PC-3 (cell line): ENCODE measurements around the gene FOXP1. TPM values are rescaled to one million over a fixed set of nuclear protein-coding genes. Genes with fewer than 3 reads are reported as not detected.

Experiments
- ATAC-seq: fragments of 200-7000 bp; cut with Tn5 transposase; 2 replicates; pipeline ENCODE4 v1.9.1; 2020; ENCODE audit warnings: mild to moderate bottlenecking, moderate library complexity
- BruUV-seq: library from RNA; stranded (reverse); fragments of 400-500 nt; replicated peaks from 2 replicates; lab custom pipeline; 2021; lab: Mats Ljungman, UMichigan
- CTCF ChIA-PET: fragments of 300-600 bp; sonication (Branson Sonifier 250); formaldehyde crosslinking; loops from one replicate; lab custom pipeline; 2022; ENCODE audit warnings: antibody characterized with exemption; lab: Charles Lee
- POLR2A ChIA-PET: fragments of 300-600 bp; sonication (Branson Sonifier 250); formaldehyde crosslinking; loops from one replicate; lab custom pipeline; 2022; ENCODE audit warnings: antibody characterized with exemption; ENCODE audit not compliant: unreplicated experiment; lab: Charles Lee
- DNase-seq: peaks from one replicate; pipeline ENCODE4 v3.0.0-alpha.2; 2015
- H2AFZ ChIP-seq: fragments of 300-600 bp; sonication (generic); 2 replicates; pipeline ENCODE4 v1.6.0; 2016; ENCODE audit warnings: antibody characterized with exemption, low read length
- H3F3A ChIP-seq: fragments of 300-600 bp; sonication (generic); one replicate; pipeline ENCODE4 v1.6.0; 2017; ENCODE audit warnings: antibody characterized with exemption, low read length, control low read depth, mild to moderate bottlenecking; ENCODE audit not compliant: unreplicated experiment
- H3K27ac ChIP-seq: fragments of 300-600 bp; sonication (generic); 2 replicates; pipeline ENCODE4 v1.5.1; 2016; ENCODE audit warnings: mild to moderate bottlenecking, low read length
- H3K27me3 ChIP-seq: fragments of 300-600 bp; sonication (generic); 2 replicates; pipeline ENCODE4 v1.6.1; 2016; ENCODE audit warnings: low read length, mixed read lengths
- H3K36me3 ChIP-seq: fragments of 300-600 bp; sonication (generic); 2 replicates; pipeline ENCODE4 v1.6.1; 2016; ENCODE audit warnings: low read depth, mixed run types, low read length, mixed read lengths
- H3K4me1 ChIP-seq: fragments of 300-600 bp; sonication (generic); 2 replicates; pipeline ENCODE4 v1.5.1; 2016; ENCODE audit warnings: low read length; ENCODE audit not compliant: insufficient read depth
- H3K4me2 ChIP-seq: fragments of 300-600 bp; sonication (generic); 2 replicates; pipeline ENCODE4 v1.6.0; 2016; ENCODE audit warnings: low read length
- H3K4me3 ChIP-seq: fragments of 300-600 bp; sonication (generic); 2 replicates; pipeline ENCODE4 v1.5.1; 2016; ENCODE audit warnings: mild to moderate bottlenecking, low read length, mixed read lengths
- H3K79me2 ChIP-seq: fragments of 300-600 bp; sonication (generic); 2 replicates; pipeline ENCODE4 v1.6.1; 2017; ENCODE audit warnings: low read length, mixed read lengths
- H3K9ac ChIP-seq: fragments of 300-600 bp; sonication (generic); 2 replicates; pipeline ENCODE4 v1.6.0; 2016; ENCODE audit warnings: mild to moderate bottlenecking, low read length
- H3K9me2 ChIP-seq: fragments of 300-600 bp; sonication (generic); replicated peaks from 2 replicates; pipeline ENCODE4 v1.6.1; 2016; ENCODE audit warnings: mixed run types, low read length, mixed read lengths
- H3K9me3 ChIP-seq: fragments of 300-600 bp; sonication (generic); 2 replicates; pipeline ENCODE4 v1.6.1; 2016; ENCODE audit warnings: low read length, mixed read lengths
- H4K20me1 ChIP-seq: fragments of 300-600 bp; sonication (generic); 2 replicates; pipeline ENCODE4 v1.6.1; 2016; ENCODE audit warnings: low read length, mixed read lengths
- EZH2 ChIP-seq: fragments of 300-600 bp; sonication (generic); IDR thresholded peaks from one replicate; pipeline ENCODE4 v1.6.1; 2017; ENCODE audit warnings: antibody characterized with exemption, mild to moderate bottlenecking, low read length; ENCODE audit not compliant: unreplicated experiment
- EZH2phosphoT487 ChIP-seq: fragments of 300-600 bp; sonication (generic); IDR thresholded peaks from 2 replicates; pipeline ENCODE4 v1.6.1; 2018; ENCODE audit warnings: mild to moderate bottlenecking, antibody characterized with exemption, low read length, borderline replicate concordance
- intact Hi-C: fragments of 100-400 bp; cut with micrococcal nuclease; formaldehyde crosslinking; loops from 2 replicates; pipeline ENCODE4 v1.9.0; 2023
- total RNA-seq: library from RNA; depleted of rRNA; stranded (reverse); fragments of >200 nt; gene quantifications from 2 replicates; pipeline ENCODE4 v1.2.3, GENCODE V29; 2014
- TF ChIP-seq, protein P1 (sequence below): fragments of 300-600 bp; sonication (generic); conservative IDR thresholded peaks from 2 replicates; pipeline ENCODE4 v1.5.1; 2017; ENCODE audit warnings: antibody characterized with exemption, low read depth, mild to moderate bottlenecking, low read length

The FOXP1 gene
- total RNA-seq, 1 experiment from 2014 or later: 35.3 TPM

DNA sequence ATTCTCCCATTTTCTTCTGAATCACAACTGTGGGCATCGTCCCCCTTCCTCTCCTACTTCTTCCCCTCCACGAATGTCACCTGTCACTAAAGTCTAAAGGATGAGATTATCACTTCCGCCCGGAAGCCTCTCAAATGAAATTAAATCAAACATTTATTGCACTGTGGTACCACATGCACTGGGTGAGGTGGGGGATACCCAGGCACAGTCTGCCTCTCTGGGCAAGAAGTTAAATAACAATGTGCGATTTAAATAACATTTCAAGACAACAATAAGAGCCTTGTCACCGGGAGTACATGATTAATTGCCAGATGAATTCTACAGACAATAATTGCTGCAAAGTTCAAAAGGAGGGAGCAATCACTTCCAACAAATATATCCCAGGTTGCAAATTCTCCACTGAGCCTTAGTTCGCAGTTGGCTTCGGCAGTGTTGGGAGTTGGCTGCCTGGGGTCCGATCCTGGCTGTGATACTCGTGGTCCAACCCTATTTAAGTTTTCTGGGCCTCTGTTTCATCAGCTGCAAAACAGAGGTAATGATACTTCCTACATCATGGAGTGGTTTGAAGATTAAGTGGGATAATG, 77.7 kb downstream of the FOXP1 start:
- ChIA-PET POLR2A (interaction anchor here (0.6 kb wide), 1 partner anchor 81 kb away, joined by 4 read pairs; no protein-coding TSS in a partner anchor), CTCF (no interaction called here)
- H3K4me2 ChIP-seq: no peak overlapping the region
- no peaks in the 10 kb centered on the region for H3F3A ChIP-seq
- no peaks in the 10 kb centered on the region for H4K20me1 ChIP-seq
- no peaks in the 10 kb centered on the region for H3K36me3 ChIP-seq
- no peaks in the 10 kb centered on the region for H3K27me3 ChIP-seq
- no peaks in the 10 kb centered on the region for H3K9me3 ChIP-seq
- no peak overlapping the region for H3K4me3 ChIP-seq
- no peak for ATAC-seq
- H3K27ac ChIP-seq: no peak overlapping the region
- no peaks in the 10 kb centered on the region for H3K9me2 ChIP-seq
- H3K4me1 ChIP-seq: peaks cover 22% of the 10 kb centered on the region
- intact Hi-C loops: loop anchor here (2.0 kb wide), 2 partner anchors 31 to 75 kb away; no protein-coding TSS in a partner anchor
- no peak overlapping the region for H3K9ac ChIP-seq
- no peaks in the 10 kb centered on the region for H3K79me2 ChIP-seq
- TF ChIP-seq EZH2phosphoT487 (no peak), EZH2 (no peak)
- TF ChIP-seq, protein P1, sequence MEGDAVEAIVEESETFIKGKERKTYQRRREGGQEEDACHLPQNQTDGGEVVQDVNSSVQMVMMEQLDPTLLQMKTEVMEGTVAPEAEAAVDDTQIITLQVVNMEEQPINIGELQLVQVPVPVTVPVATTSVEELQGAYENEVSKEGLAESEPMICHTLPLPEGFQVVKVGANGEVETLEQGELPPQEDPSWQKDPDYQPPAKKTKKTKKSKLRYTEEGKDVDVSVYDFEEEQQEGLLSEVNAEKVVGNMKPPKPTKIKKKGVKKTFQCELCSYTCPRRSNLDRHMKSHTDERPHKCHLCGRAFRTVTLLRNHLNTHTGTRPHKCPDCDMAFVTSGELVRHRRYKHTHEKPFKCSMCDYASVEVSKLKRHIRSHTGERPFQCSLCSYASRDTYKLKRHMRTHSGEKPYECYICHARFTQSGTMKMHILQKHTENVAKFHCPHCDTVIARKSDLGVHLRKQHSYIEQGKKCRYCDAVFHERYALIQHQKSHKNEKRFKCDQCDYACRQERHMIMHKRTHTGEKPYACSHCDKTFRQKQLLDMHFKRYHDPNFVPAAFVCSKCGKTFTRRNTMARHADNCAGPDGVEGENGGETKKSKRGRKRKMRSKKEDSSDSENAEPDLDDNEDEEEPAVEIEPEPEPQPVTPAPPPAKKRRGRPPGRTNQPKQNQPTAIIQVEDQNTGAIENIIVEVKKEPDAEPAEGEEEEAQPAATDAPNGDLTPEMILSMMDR: no peak
- no TSS peak for BruUV-seq
- DNase-seq: no peak
- no peak overlapping the region for H2AFZ ChIP-seq

DNA sequence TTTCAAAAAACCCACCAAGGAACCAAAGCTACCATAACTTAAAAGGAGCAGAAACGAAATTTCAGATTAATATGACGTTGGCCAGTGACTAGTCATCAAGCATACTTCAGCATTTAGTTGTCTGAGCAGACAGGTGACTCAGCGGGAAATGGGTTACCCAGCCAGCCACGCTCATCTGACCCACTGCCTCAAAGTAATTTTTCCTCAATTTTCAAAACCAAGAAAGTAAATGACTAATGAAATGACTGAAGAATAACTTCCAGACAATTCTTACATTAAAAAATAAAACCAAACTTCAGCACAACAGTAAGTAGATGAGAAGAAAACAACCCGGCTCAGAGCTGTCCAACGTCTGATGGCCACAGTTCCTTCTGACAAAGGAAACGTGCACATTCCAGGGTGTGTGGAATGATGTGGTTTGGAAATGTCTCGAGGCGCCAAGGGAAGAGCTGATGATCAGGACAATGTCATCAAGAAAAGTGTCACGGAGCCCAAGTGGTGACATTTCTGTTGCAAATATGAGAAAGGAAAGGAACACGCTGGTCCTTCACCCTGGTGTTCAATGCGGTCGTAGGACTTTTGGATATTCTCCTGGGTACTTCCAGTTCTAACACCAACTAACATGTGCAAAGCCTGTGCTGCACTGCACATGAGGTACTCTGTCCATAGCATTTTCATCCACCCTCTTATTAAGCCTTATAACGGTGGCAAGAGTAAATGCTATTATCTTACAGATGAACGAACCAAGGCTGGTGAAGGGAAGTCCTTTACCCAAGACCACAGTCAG, 79.1 kb downstream of the FOXP1 start:
- H3K9ac ChIP-seq: peak overlapping the region; percentile 41
- H3K9me3 ChIP-seq: no peaks in the 10 kb centered on the region
- H3K27me3 ChIP-seq: no peaks in the 10 kb centered on the region
- intact Hi-C loops: loop anchor here (2.0 to 5.0 kb wide), 3 partner anchors 32 to 76 kb away; no protein-coding TSS in a partner anchor
- H2AFZ ChIP-seq: peak overlapping the region; percentile 77
- H3K4me1 ChIP-seq: peaks cover 22% of the 10 kb centered on the region
- DNase-seq (peak; percentile 92), ATAC-seq (peak; percentile 97)
- H3K4me2 ChIP-seq: peak overlapping the region; percentile 74
- H4K20me1 ChIP-seq: no peaks in the 10 kb centered on the region
- BruUV-seq: no TSS peak
- no peaks in the 10 kb centered on the region for H3F3A ChIP-seq
- CTCF ChIA-PET: interaction anchor here (0.5 kb wide), 1 partner anchor 441 kb away, joined by 3 read pairs; no protein-coding TSS in a partner anchor
- peak overlapping the region; percentile 89 for H3K27ac ChIP-seq
- H3K36me3 ChIP-seq: no peaks in the 10 kb centered on the region
- TF ChIP-seq, protein P1: no peak
- TF ChIP-seq EZH2phosphoT487: no peak
- TF ChIP-seq EZH2: no peak
- H3K9me2 ChIP-seq: no peaks in the 10 kb centered on the region
- H3K79me2 ChIP-seq: no peaks in the 10 kb centered on the region
- peak overlapping the region; percentile 57 for H3K4me3 ChIP-seq
- POLR2A ChIA-PET: interaction anchor here (0.6 to 0.7 kb wide), 2 partner anchors 42 to 79 kb away, joined by 3 to 8 read pairs; no protein-coding TSS in a partner anchor
